Kidney (tissue), 2 donors: Measurements from ENCODE around the gene DNAJC12. TPM values are rescaled to one million over a fixed set of nuclear protein-coding genes. Genes with fewer than 3 reads are reported as not detected.

Experiments used
- polyA plus RNA-seq: library from polyadenylated mRNA; stranded (reverse); fragments of 350-450 nt; fragmentation: Illumina TruSeq; extraction: RNeasy Lipid Tissue Mini Kit (QIAGEN cat#74804); gene quantifications from one replicate; pipeline ENCODE4 v1.2.3, GENCODE V29; 2014; ENCODE audit warnings: low read depth, low replicate concordance; ENCODE audit not compliant: insufficient read depth
- total RNA-seq: library from RNA; stranded (reverse); fragmentation: NEBNext Ultra II Directional; extraction: Animal tissue kit (Norgen Biotek cat#: 25700); gene quantifications from one replicate; pipeline ENCODE4 v1.2.1, GENCODE V29; 2021
- donor health status: DM: yes; HTN: yes; CAD: no.

The DNAJC12 gene
- total and polyA plus RNA-seq, 2 donors from 2014 or later: 2.5 to 33.9 TPM

Other genes starting within 250 kb of the DNAJC12 start
- gene CTNNA3, start 142.0 kb downstream of the DNAJC12 start, total RNA-seq: 0.72 TPM
- gene CTNNA3, start 142.0 kb downstream of the DNAJC12 start, polyA plus RNA-seq: 0.45 TPM
- 24.8 TPM for gene SIRT1, start 46.5 kb upstream of the DNAJC12 start, total RNA-seq
- 5.0 TPM for gene SIRT1, start 46.5 kb upstream of the DNAJC12 start, polyA plus RNA-seq
- 47.1 TPM for gene HERC4, start 237.1 kb upstream of the DNAJC12 start, total RNA-seq
- 13.3 TPM for gene HERC4, start 237.1 kb upstream of the DNAJC12 start, polyA plus RNA-seq